DND-41 (cell line): Measurements from ENCODE around the gene ZNF8.
A peak's percentile ranks its signal among the peaks of the same experiment; 100 is the strongest.

Experiments
- ATAC-seq: fragments of 200-7000 bp; cut with Tn5 transposase; 3 replicates; pipeline ENCODE4 v1.9.1; 2021; ENCODE audit warnings: low read depth; ENCODE audit not compliant: insufficient read depth
- DNase-seq: peaks from one replicate; pipeline ENCODE4 v3.0.0-alpha.2; 2020
- H2AFZ ChIP-seq: 2 replicates; pipeline ENCODE4 v1.6.0; 2012; ENCODE audit warnings: low read depth, low read length
- H3K27ac ChIP-seq: 2 replicates; pipeline ENCODE4 v1.5.1; 2012; ENCODE audit warnings: low read length, inconsistent platforms
- H3K27me3 ChIP-seq: fragments of 200-600 bp; sonication (generic); 2 replicates; pipeline ENCODE4 v1.6.0; 2012; ENCODE audit warnings: low read length, mild to moderate bottlenecking, inconsistent platforms; ENCODE audit not compliant: insufficient read depth, poor library complexity
- H3K36me3 ChIP-seq: 2 replicates; pipeline ENCODE4 v1.5.1; 2012; ENCODE audit warnings: low read length, inconsistent platforms; ENCODE audit not compliant: insufficient read depth
- H3K4me1 ChIP-seq: 2 replicates; pipeline ENCODE4 v1.5.1; 2012; ENCODE audit warnings: mild to moderate bottlenecking, low read length; ENCODE audit not compliant: insufficient read depth
- H3K4me2 ChIP-seq: 2 replicates; pipeline ENCODE4 v1.6.0; 2012; ENCODE audit warnings: mild to moderate bottlenecking, moderate library complexity, low read length, inconsistent platforms; ENCODE audit not compliant: insufficient read depth
- H3K4me3 ChIP-seq, 2 experiments: fragments of 200-600 bp in 1 of 2; shearing (Covaris generic) in 1 of 2; 2 replicates each; pipeline ENCODE4 v1.5.1; 2012 to 2016; ENCODE audit warnings: inconsistent platforms in 2 of 2, low read length in 2 of 2, mild to moderate bottlenecking in 2 of 2, low read depth in 1 of 2, moderate library complexity in 1 of 2
- H3K79me2 ChIP-seq: 2 replicates; pipeline ENCODE4 v1.6.0; 2012; ENCODE audit warnings: low read length, inconsistent platforms; ENCODE audit not compliant: insufficient read depth
- H3K9ac ChIP-seq: 2 replicates; pipeline ENCODE4 v1.6.0; 2012; ENCODE audit warnings: low read depth, mild to moderate bottlenecking, inconsistent platforms, low read length, moderate library complexity
- H3K9me3 ChIP-seq: 2 replicates; pipeline ENCODE4 v1.5.1; 2012; ENCODE audit warnings: low read length, moderate library complexity, mild to moderate bottlenecking, inconsistent platforms; ENCODE audit not compliant: insufficient read depth, severe bottlenecking
- H4K20me1 ChIP-seq: 2 replicates; pipeline ENCODE4 v1.6.0; 2012; ENCODE audit warnings: low read length; ENCODE audit not compliant: insufficient read depth
- CTCF ChIP-seq: IDR thresholded peaks from 2 replicates; pipeline ENCODE4 v1.5.1; 2012; ENCODE audit warnings: borderline replicate concordance, low read length, moderate library complexity, mild to moderate bottlenecking; ENCODE audit not compliant: poor library complexity, severe bottlenecking; ENCODE audit errors: extremely low read depth
- EZH2 ChIP-seq: IDR thresholded peaks from 3 replicates; pipeline ENCODE4 v1.6.1; 2012; ENCODE audit warnings: borderline replicate concordance, low read depth, mild to moderate bottlenecking, moderate library complexity, low read length, inconsistent platforms; ENCODE audit not compliant: severe bottlenecking

The ZNF8 gene

DNA sequence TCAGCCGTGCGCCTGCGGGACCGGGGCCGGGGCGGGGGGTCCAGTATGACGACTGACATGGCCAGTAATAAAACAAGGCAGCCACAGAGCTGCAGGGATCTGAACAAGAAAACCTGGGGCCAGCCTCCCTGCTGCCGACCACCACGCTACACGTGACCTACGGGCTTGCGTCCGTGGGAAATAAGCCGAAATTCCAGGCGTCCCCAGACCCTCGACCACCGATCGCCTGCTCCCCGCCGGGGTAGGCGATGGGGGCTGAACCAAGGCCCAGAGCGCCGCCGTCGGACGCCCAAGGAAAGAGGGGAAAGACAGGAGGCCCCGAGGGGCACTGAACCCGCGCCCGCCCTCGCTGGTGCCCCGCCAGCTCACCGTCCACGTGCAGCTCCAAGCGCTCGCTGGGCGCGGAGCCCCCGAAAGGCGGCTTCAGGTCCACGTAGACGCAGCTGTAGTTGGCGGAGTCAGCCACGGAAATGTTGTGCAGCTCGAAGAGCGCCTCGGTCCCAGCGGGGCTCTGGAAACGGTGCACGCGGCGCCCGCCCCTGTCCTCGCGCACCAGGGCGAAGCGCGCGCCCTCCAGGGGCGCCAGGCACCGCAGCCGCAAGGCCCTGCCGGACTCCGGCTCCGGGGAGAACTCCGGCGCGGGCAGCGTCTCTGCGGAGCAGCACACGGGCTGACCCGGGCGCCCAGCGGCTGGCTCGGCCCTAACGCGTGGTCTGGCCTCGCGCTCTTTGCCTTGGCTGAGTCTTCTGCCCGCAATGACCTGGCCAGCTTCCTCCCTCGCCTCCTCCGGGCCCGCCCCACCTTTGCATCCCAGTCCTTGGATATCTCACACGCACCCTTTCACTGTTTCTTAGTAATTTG lies 71.5 kb downstream of the ZNF8 start:
- no peak overlapping the region for H3K4me2 ChIP-seq
- no peak overlapping the region for H3K27ac ChIP-seq
- ATAC-seq: no peak
- no peak overlapping the region for H3K9ac ChIP-seq
- no peak overlapping the region for H3K4me3 ChIP-seq
- peaks cover 12% of the 10 kb centered on the region for H4K20me1 ChIP-seq
- H2AFZ ChIP-seq: no peak overlapping the region
- H3K79me2 ChIP-seq: peaks cover 35% of the 10 kb centered on the region
- H3K4me1 ChIP-seq: peaks cover 40% of the 10 kb centered on the region
- no peaks in the 10 kb centered on the region for H3K27me3 ChIP-seq
- peaks cover 26% of the 10 kb centered on the region for H3K36me3 ChIP-seq
- no peak for DNase-seq
- TF ChIP-seq EZH2: no peak
- TF ChIP-seq CTCF: no peak
- H3K9me3 ChIP-seq: no peaks in the 10 kb centered on the region

- ATAC-seq (no peak), DNase-seq (no peak)
- H3K9ac ChIP-seq: no peak overlapping the region
- no peaks in the 10 kb centered on the region for H3K9me3 ChIP-seq
- no peak overlapping the region for H3K4me3 ChIP-seq
- peaks cover 31% of the 10 kb centered on the region for H3K79me2 ChIP-seq
- H2AFZ ChIP-seq: no peak overlapping the region
- TF ChIP-seq CTCF: peak; percentile 2
- no peak for TF ChIP-seq EZH2
- peaks cover 23% of the 10 kb centered on the region for H3K36me3 ChIP-seq
- H4K20me1 ChIP-seq: peaks cover 10% of the 10 kb centered on the region
- H3K4me2 ChIP-seq: no peak overlapping the region
- no peaks in the 10 kb centered on the region for H3K27me3 ChIP-seq
- no peak overlapping the region for H3K27ac ChIP-seq
- H3K4me1 ChIP-seq: peaks cover 36% of the 10 kb centered on the region
Observed at GRCh38 chr19:58350871-58351557, 72.3 kb downstream of the ZNF8 start.

- Histone ChIP-seq H3K9me3 (no peaks in the 10 kb centered on the region), H2AFZ (no peak overlapping the region), H3K9ac (no peak overlapping the region), H3K36me3 (peaks cover 23% of the 10 kb centered on the region), H3K4me1 (peaks cover 31% of the 10 kb centered on the region), H3K4me2 (no peak overlapping the region), H3K27me3 (no peaks in the 10 kb centered on the region), H3K79me2 (peaks cover 27% of the 10 kb centered on the region), H3K27ac (no peak overlapping the region), H3K4me3 (no peak overlapping the region), H4K20me1 (peaks cover 10% of the 10 kb centered on the region)
- ATAC-seq (no peak), DNase-seq (no peak)
- no peak for TF ChIP-seq CTCF
- TF ChIP-seq EZH2: no peak
Observed at GRCh38 chr19:58351558-58351878, 72.8 kb downstream of the ZNF8 start.
